Vagina (tissue), 2 donors: ENCODE measurements around the gene ARHGAP42.

Source experiments
- CTCF ChIP-seq, 3 experiments: fragments of 450-650 bp in 2 of 3; fragments of 200-600 bp in 1 of 3; sonication (generic) in 1 of 3; IDR thresholded peaks; one replicate each; pipeline ENCODE4 v1.5.1; 2017 to 2019; ENCODE audit warnings: antibody characterized with exemption in 3 of 3, mild to moderate bottlenecking in 2 of 3, moderate library complexity in 2 of 3
- POLR2A ChIP-seq, 2 donors: fragments of 450-650 bp; IDR thresholded peaks; one replicate each; pipeline ENCODE4 v1.6.1; 2017; ENCODE audit warnings: antibody characterized with exemption in 2 of 2, mild to moderate bottlenecking in 2 of 2, moderate library complexity in 2 of 2
- POLR2AphosphoS5 ChIP-seq, 2 donors: sonication (generic); formaldehyde crosslinking; IDR thresholded peaks; one replicate each; pipeline ENCODE4 v1.9.0; 2017; ENCODE audit warnings: antibody characterized with exemption in 2 of 2, mild to moderate bottlenecking in 2 of 2, low read depth in 1 of 2; ENCODE audit not compliant: insufficient read depth in 1 of 2

GRCh38 chr11:100753571-100753970 is 66.5 kb downstream of the ARHGAP42 start:
- TF ChIP-seq CTCF (IDR thresholded peaks at IDR 0.05) = no peak
- no peak for TF ChIP-seq POLR2AphosphoS5 (IDR thresholded peaks at IDR 0.05; ENCODE audit: insufficient read depth in 1 of 2, low read depth in 1 of 2)
- no peak for TF ChIP-seq POLR2A (IDR thresholded peaks at IDR 0.05)
